ENCODE results near the gene SPNS3. TPM values are rescaled to one million over a fixed set of nuclear protein-coding genes. Genes with fewer than 3 reads are reported as not detected.

The SPNS3 gene
- total RNA-seq, 1 experiment from 2014 or later = not detected

- CTCF ChIA-PET = no interaction called here
- BruUV-seq (replicated peaks) = no TSS peak
- H3K4me1 ChIP-seq = no peaks in the 10 kb centered on the region
- intact Hi-C loops (cut with micrococcal nuclease; ENCODE audit: unreplicated experiment) = no loop called here
- H3K36me3 Mint-ChIP-seq (ENCODE audit: insufficient read depth, unreplicated experiment) = no peaks in the 10 kb centered on the region
- H3K4me3 ChIP-seq (ENCODE audit: low read depth, low read length) = no peak overlapping the region
- no peaks in the 10 kb centered on the region for H3K27me3 Mint-ChIP-seq (ENCODE audit: insufficient read depth, unreplicated experiment)
- H3K27ac Mint-ChIP-seq (ENCODE audit: unreplicated experiment) = no peak overlapping the region
- no peak overlapping the region for H3K4me3 Mint-ChIP-seq (ENCODE audit: unreplicated experiment)
- no peaks in the 10 kb centered on the region for H3K4me1 Mint-ChIP-seq (ENCODE audit: low read depth, unreplicated experiment)
- no peaks in the 10 kb centered on the region for H3K9me3 ChIP-seq
- no peaks in the 10 kb centered on the region for H3K36me3 ChIP-seq (ENCODE audit: control insufficient read depth, insufficient read depth, low read length)
- no peak for TF ChIP-seq CTCF (IDR thresholded peaks at IDR 0.05; ENCODE audit: insufficient read depth in 1 of 2, low read depth in 1 of 2, low read length in 1 of 2, severe bottlenecking in 1 of 2, unreplicated experiment in 1 of 2)
- peaks cover 20% of the 10 kb centered on the region for H3K9me3 Mint-ChIP-seq (ENCODE audit: unreplicated experiment)
- DNase-seq = no peak
- POLR2A ChIA-PET = no interaction called here
- no peaks in the 10 kb centered on the region for H3K27me3 ChIP-seq (replicated peaks; ENCODE audit: control insufficient read depth, insufficient read depth, low read length)
These were observed 26.9 kb downstream of the SPNS3 start for GRCh38 chr17:4460661-4461060.

- ChIA-PET CTCF (no interaction called here), POLR2A (no interaction called here)
- BruUV-seq (replicated peaks) = no TSS peak
- no peak overlapping the region for H3K4me3 Mint-ChIP-seq (ENCODE audit: unreplicated experiment)
- H3K9me3 Mint-ChIP-seq (ENCODE audit: unreplicated experiment) = peaks cover 20% of the 10 kb centered on the region
- H3K27me3 Mint-ChIP-seq (ENCODE audit: insufficient read depth, unreplicated experiment) = no peaks in the 10 kb centered on the region
- Histone ChIP-seq H3K4me1 (no peaks in the 10 kb centered on the region), H3K27me3 (replicated peaks; ENCODE audit: control insufficient read depth, insufficient read depth, low read length) (no peaks in the 10 kb centered on the region), H3K9me3 (no peaks in the 10 kb centered on the region), H3K36me3 (ENCODE audit: control insufficient read depth, insufficient read depth, low read length) (no peaks in the 10 kb centered on the region), H3K4me3 (ENCODE audit: low read depth, low read length) (no peak overlapping the region)
- intact Hi-C loops (cut with micrococcal nuclease; ENCODE audit: unreplicated experiment) = no loop called here
- H3K36me3 Mint-ChIP-seq (ENCODE audit: insufficient read depth, unreplicated experiment) = no peaks in the 10 kb centered on the region
- H3K27ac Mint-ChIP-seq (ENCODE audit: unreplicated experiment) = no peak overlapping the region
- TF ChIP-seq CTCF (IDR thresholded peaks at IDR 0.05; ENCODE audit: insufficient read depth in 1 of 2, low read depth in 1 of 2, low read length in 1 of 2, severe bottlenecking in 1 of 2, unreplicated experiment in 1 of 2) = no peak
- DNase-seq = no peak
- no peaks in the 10 kb centered on the region for H3K4me1 Mint-ChIP-seq (ENCODE audit: low read depth, unreplicated experiment)
These were observed 30.2 kb downstream of the SPNS3 start for GRCh38 chr17:4463818-4464476.

GRCh38 chr17:4465786-4466185, 32.0 kb downstream of the SPNS3 start:
- TF ChIP-seq CTCF (IDR thresholded peaks at IDR 0.05; ENCODE audit: insufficient read depth in 1 of 2, low read depth in 1 of 2, low read length in 1 of 2, severe bottlenecking in 1 of 2, unreplicated experiment in 1 of 2) = no peak
- Histone ChIP-seq H3K9me3 (no peaks in the 10 kb centered on the region), H3K4me1 (no peaks in the 10 kb centered on the region), H3K4me3 (ENCODE audit: low read depth, low read length) (no peak overlapping the region), H3K27me3 (replicated peaks; ENCODE audit: control insufficient read depth, insufficient read depth, low read length) (no peaks in the 10 kb centered on the region), H3K36me3 (ENCODE audit: control insufficient read depth, insufficient read depth, low read length) (no peaks in the 10 kb centered on the region)
- intact Hi-C loops (cut with micrococcal nuclease; ENCODE audit: unreplicated experiment) = no loop called here
- ChIA-PET POLR2A (no interaction called here), CTCF (no interaction called here)
- no peaks in the 10 kb centered on the region for H3K36me3 Mint-ChIP-seq (ENCODE audit: insufficient read depth, unreplicated experiment)
- peaks cover 10% of the 10 kb centered on the region for H3K9me3 Mint-ChIP-seq (ENCODE audit: unreplicated experiment)
- no peaks in the 10 kb centered on the region for H3K27me3 Mint-ChIP-seq (ENCODE audit: insufficient read depth, unreplicated experiment)
- no peak overlapping the region for H3K27ac Mint-ChIP-seq (ENCODE audit: unreplicated experiment)
- H3K4me1 Mint-ChIP-seq (ENCODE audit: low read depth, unreplicated experiment) = no peaks in the 10 kb centered on the region
- H3K4me3 Mint-ChIP-seq (ENCODE audit: unreplicated experiment) = no peak overlapping the region
- no peak for DNase-seq
- BruUV-seq (replicated peaks) = no TSS peak

Data from Caco-2 (cell line).